Neural crest cell (in vitro differentiated cells): ENCODE results near the gene TMPRSS2. TPM values are rescaled to one million over a fixed set of nuclear protein-coding genes. Genes with fewer than 3 reads are reported as not detected.
"Not testable (repeated sequence)": the region's sequence is repeated elsewhere in the genome, so short reads cannot be mapped to it uniquely, and the experiment has no call there.

Source experiments
- DNase-seq: peaks from one replicate; pipeline ENCODE4 v3.0.0; 2021; ENCODE audit warnings: low read depth, mixed read lengths, low spot score
- H3K27ac Mint-ChIP-seq: one replicate; pipeline ENCODE4 v1.8.0; 2021; ENCODE audit warnings: mild to moderate bottlenecking, mixed read lengths; ENCODE audit not compliant: unreplicated experiment
- H3K27me3 Mint-ChIP-seq: 2 replicates; pipeline ENCODE4 v1.8.0; 2021; ENCODE audit warnings: low read depth, mild to moderate bottlenecking, mixed read lengths
- H3K36me3 Mint-ChIP-seq: 2 replicates; pipeline ENCODE4 v1.8.0; 2021; ENCODE audit warnings: low read depth, mild to moderate bottlenecking, mixed read lengths
- H3K4me1 Mint-ChIP-seq: 2 replicates; pipeline ENCODE4 v1.8.0; 2021; ENCODE audit warnings: mixed read lengths
- H3K4me3 Mint-ChIP-seq: one replicate; pipeline ENCODE4 v1.8.0; 2021; ENCODE audit warnings: mild to moderate bottlenecking, mixed read lengths
- H3K9me3 Mint-ChIP-seq: 2 replicates; pipeline ENCODE4 v1.8.0; 2021; ENCODE audit warnings: mixed read lengths
- CTCF ChIP-seq: fragments of 200-600 bp; sonication (generic); conservative IDR thresholded peaks from 2 replicates; pipeline ENCODE4 v1.5.0; 2021; ENCODE audit warnings: antibody characterized with exemption, mild to moderate bottlenecking
- total RNA-seq: library from RNA; stranded (reverse); gene quantifications from 2 replicates; pipeline ENCODE4 v1.2.1, GENCODE V29; 2021

The TMPRSS2 gene
- total RNA-seq, 1 donor from 2014 or later = not detected

- no peak for DNase-seq
- peaks cover under 1% of the 10 kb centered on the region for H3K36me3 Mint-ChIP-seq
- no peaks in the 10 kb centered on the region for H3K4me1 Mint-ChIP-seq
- TF ChIP-seq CTCF = no peak
- no peak overlapping the region for H3K4me3 Mint-ChIP-seq
- H3K9me3 Mint-ChIP-seq = no peaks in the 10 kb centered on the region
- H3K27me3 Mint-ChIP-seq = peaks cover 41% of the 10 kb centered on the region
- no peak overlapping the region for H3K27ac Mint-ChIP-seq
Observed at GRCh38 chr21:41428311-41428710, 79.6 kb downstream of the TMPRSS2 start.

- Mint-ChIP-seq H3K36me3 (no peaks in the 10 kb centered on the region), H3K27ac (no peak overlapping the region), H3K4me1 (no peaks in the 10 kb centered on the region), H3K27me3 (peaks cover 41% of the 10 kb centered on the region), H3K9me3 (no peaks in the 10 kb centered on the region), H3K4me3 (no peak overlapping the region)
- no peak for DNase-seq
- TF ChIP-seq CTCF = no peak
Observed at GRCh38 chr21:41427556-41427955, 80.4 kb downstream of the TMPRSS2 start.

- Mint-ChIP-seq H3K36me3 (no peaks in the 10 kb centered on the region), H3K4me3 (peak overlapping the region; percentile 23), H3K4me1 (no peaks in the 10 kb centered on the region), H3K27ac (no peak overlapping the region), H3K9me3 (no peaks in the 10 kb centered on the region), H3K27me3 (peaks cover 41% of the 10 kb centered on the region)
- TF ChIP-seq CTCF = no peak
- DNase-seq = no peak
Observed at GRCh38 chr21:41426676-41427404, 81.1 kb downstream of the TMPRSS2 start.

GRCh38 chr21:41425954-41426675 is 81.8 kb downstream of the TMPRSS2 start, which contains the start of gene MX1:
MX1 (plus strand) TSS chr21:41426239; CDS start chr21:41432071, 5,832 bp downstream.
- Mint-ChIP-seq H3K27ac (no peak within 1 kb of the TSS), H3K4me1 (peaks cover 2% of the 10 kb centered on the region), H3K9me3 (no peaks in the 10 kb centered on the region), H3K36me3 (no peaks in the 10 kb centered on the region), H3K27me3 (peaks cover 41% of the 10 kb centered on the region), H3K4me3 (peak within 1 kb of the TSS; percentile 47)
- no peak for TF ChIP-seq CTCF
- DNase-seq = no peak

- Mint-ChIP-seq H3K27ac (no peak overlapping the region), H3K4me3 (no peak overlapping the region), H3K36me3 (no peaks in the 10 kb centered on the region), H3K4me1 (peaks cover 8% of the 10 kb centered on the region), H3K9me3 (no peaks in the 10 kb centered on the region), H3K27me3 (peaks cover 41% of the 10 kb centered on the region)
- TF ChIP-seq CTCF = no peak
- no peak for DNase-seq
Observed at GRCh38 chr21:41425588-41425953, 82.4 kb downstream of the TMPRSS2 start.

GRCh38 chr21:41423305-41423636 is 84.7 kb downstream of the TMPRSS2 start:
- H3K36me3 Mint-ChIP-seq, DNase-seq, H3K9me3 Mint-ChIP-seq, H3K27ac Mint-ChIP-seq: not testable (repeated sequence)
- Mint-ChIP-seq H3K4me1 (peaks cover 13% of the 10 kb centered on the region), H3K27me3 (peaks cover 35% of the 10 kb centered on the region), H3K4me3 (peak overlapping the region; percentile 59)
